H9 (cell line): ENCODE measurements around the gene PLA2R1. TPM values are rescaled to one million over a fixed set of nuclear protein-coding genes. Genes with fewer than 3 reads are reported as not detected.

Experiments
- DNase-seq: peaks from one replicate; pipeline ENCODE4 v3.0.0-alpha.2; 2017
- H2AFZ ChIP-seq: one replicate; pipeline ENCODE4 v1.6.1; 2013; ENCODE audit warnings: mild to moderate bottlenecking, low read length, control low read depth, moderate library complexity
- H2AK5ac ChIP-seq: 2 replicates; pipeline ENCODE4 v1.6.1; 2013; ENCODE audit warnings: low read length, control low read depth, mixed read lengths; ENCODE audit not compliant: insufficient read length
- H2BK120ac ChIP-seq: one replicate; pipeline ENCODE4 v1.6.1; 2013; ENCODE audit warnings: low read depth, mild to moderate bottlenecking, low read length, control low read depth, inconsistent platforms; ENCODE audit not compliant: poor library complexity, severe bottlenecking
- H2BK12ac ChIP-seq: 2 replicates; pipeline ENCODE4 v1.6.1; 2013; ENCODE audit warnings: low read length, control low read depth, mixed read lengths, low read depth; ENCODE audit not compliant: insufficient read length
- H2BK15ac ChIP-seq: 2 replicates; pipeline ENCODE4 v1.6.1; 2013; ENCODE audit warnings: low read depth, low read length, control low read depth
- H2BK20ac ChIP-seq: one replicate; pipeline ENCODE4 v1.6.1; 2013; ENCODE audit warnings: low read depth, mild to moderate bottlenecking, low read length, control low read depth, inconsistent platforms; ENCODE audit not compliant: poor library complexity, severe bottlenecking
- H2BK5ac ChIP-seq: 2 replicates; pipeline ENCODE4 v1.6.1; 2013; ENCODE audit warnings: low read length, control low read depth, mixed read lengths; ENCODE audit not compliant: insufficient read length
- H3K14ac ChIP-seq: 2 replicates; pipeline ENCODE4 v1.6.1; 2013; ENCODE audit warnings: low read length, control low read depth; ENCODE audit not compliant: insufficient read depth
- H3K18ac ChIP-seq: 2 replicates; pipeline ENCODE4 v1.6.1; 2013; ENCODE audit warnings: low read depth, mild to moderate bottlenecking, mixed read lengths, low read length, control low read depth; ENCODE audit not compliant: insufficient read length
- H3K23ac ChIP-seq: 2 replicates; pipeline ENCODE4 v1.6.1; 2013; ENCODE audit warnings: low read length, control low read depth, mixed read lengths, low read depth; ENCODE audit not compliant: insufficient read length
- H3K23me2 ChIP-seq: 2 replicates; pipeline ENCODE4 v1.6.1; 2013; ENCODE audit warnings: low read depth, mild to moderate bottlenecking, mixed read lengths, low read length, control low read depth; ENCODE audit not compliant: insufficient read length, poor library complexity, severe bottlenecking
- H3K27ac ChIP-seq: 2 replicates; pipeline ENCODE4 v1.5.1; 2013; ENCODE audit warnings: low read length, control low read depth, mixed read lengths, low read depth; ENCODE audit not compliant: insufficient read length
- H3K27me3 ChIP-seq: 2 replicates; pipeline ENCODE4 v1.6.1; 2013; ENCODE audit warnings: low read length, control low read depth, inconsistent platforms; ENCODE audit not compliant: insufficient read depth
- H3K4ac ChIP-seq: 2 replicates; pipeline ENCODE4 v1.6.1; 2013; ENCODE audit warnings: low read depth, mild to moderate bottlenecking, control low read depth, inconsistent platforms, low read length, moderate library complexity
- H3K4me1 ChIP-seq: 2 replicates; pipeline ENCODE4 v1.6.1; 2013; ENCODE audit warnings: low read length, control low read depth, inconsistent platforms; ENCODE audit not compliant: insufficient read depth
- H3K4me2 ChIP-seq: 2 replicates; pipeline ENCODE4 v1.6.1; 2013; ENCODE audit warnings: low read length, control low read depth, mixed read lengths; ENCODE audit not compliant: insufficient read length, insufficient read depth
- H3K56ac ChIP-seq: 2 replicates; pipeline ENCODE4 v1.6.1; 2013; ENCODE audit warnings: low read depth, mild to moderate bottlenecking, mixed read lengths, low read length, control low read depth; ENCODE audit not compliant: insufficient read length
- H3K79me1 ChIP-seq: 2 replicates; pipeline ENCODE4 v1.6.1; 2013; ENCODE audit warnings: low read depth, mild to moderate bottlenecking, moderate library complexity, low read length, control low read depth, inconsistent platforms; ENCODE audit not compliant: insufficient read depth, poor library complexity, severe bottlenecking
- H3K79me2 ChIP-seq: 2 replicates; pipeline ENCODE4 v1.6.1; 2013; ENCODE audit warnings: low read length, control low read depth, inconsistent platforms; ENCODE audit not compliant: insufficient read depth
- H3K9ac ChIP-seq: 2 replicates; pipeline ENCODE4 v1.6.1; 2013; ENCODE audit warnings: low read length, control low read depth, mixed read lengths; ENCODE audit not compliant: insufficient read length; ENCODE audit errors: extremely low read depth
- H3K9me3 ChIP-seq: one replicate; pipeline ENCODE4 v1.6.1; 2013; ENCODE audit warnings: low read depth, low read length, inconsistent platforms; ENCODE audit not compliant: control insufficient read depth
- H3T11ph ChIP-seq: one replicate; pipeline ENCODE4 v1.6.1; 2013; ENCODE audit warnings: mild to moderate bottlenecking, low read length, control low read depth, inconsistent platforms
- H4K20me1 ChIP-seq: one replicate; pipeline ENCODE4 v1.6.1; 2013; ENCODE audit not compliant: control insufficient read depth, insufficient read length, insufficient read depth
- H4K5ac ChIP-seq: 2 replicates; pipeline ENCODE4 v1.6.1; 2013; ENCODE audit warnings: low read depth, mild to moderate bottlenecking, mixed read lengths, low read length, control low read depth; ENCODE audit not compliant: insufficient read length
- H4K8ac ChIP-seq: replicated peaks from 2 replicates; pipeline ENCODE4 v1.6.1; 2013; ENCODE audit warnings: low read length, control low read depth, mixed read lengths, low read depth; ENCODE audit not compliant: insufficient read length
- H4K91ac ChIP-seq: 2 replicates; pipeline ENCODE4 v1.6.1; 2013; ENCODE audit warnings: low read depth, mild to moderate bottlenecking, moderate library complexity, mixed read lengths, low read length, control low read depth; ENCODE audit not compliant: insufficient read length
- H3K27ac Mint-ChIP-seq, 3 experiments: 2 replicates in 2 of 3; 3 replicates in 1 of 3; pipeline ENCODE4 v1.8.0; 2020 to 2021; ENCODE audit warnings: mixed read lengths in 3 of 3, mild to moderate bottlenecking in 1 of 3, moderate library complexity in 1 of 3
- H3K27me3 Mint-ChIP-seq: 2 replicates; pipeline ENCODE4 v1.8.0; 2021; ENCODE audit warnings: low read depth, mild to moderate bottlenecking, moderate library complexity, mixed read lengths
- H3K36me3 Mint-ChIP-seq, 3 experiments: 2 replicates in 2 of 3; 3 replicates in 1 of 3; pipeline ENCODE4 v1.8.0; 2020 to 2021; ENCODE audit warnings: low read depth in 3 of 3, mixed read lengths in 3 of 3; ENCODE audit not compliant: insufficient read depth in 1 of 3
- H3K4me1 Mint-ChIP-seq, 2 experiments: 2 replicates each; pipeline ENCODE4 v1.8.0; 2020; ENCODE audit warnings: mixed read lengths in 2 of 2
- H3K4me3 Mint-ChIP-seq, 2 experiments: 2 replicates in 1 of 2; 3 replicates in 1 of 2; pipeline ENCODE4 v1.8.0; 2020 to 2021; ENCODE audit warnings: mild to moderate bottlenecking in 2 of 2, mixed read lengths in 2 of 2, moderate library complexity in 1 of 2
- H3K9me3 Mint-ChIP-seq, 2 experiments: 2 replicates in 1 of 2; 3 replicates in 1 of 2; pipeline ENCODE4 v1.8.0; 2020; ENCODE audit warnings: mild to moderate bottlenecking in 2 of 2, mixed read lengths in 2 of 2, moderate library complexity in 1 of 2
- WGBS: extraction: QIAGEN DNeasy Blood & Tissue Kit; methylation state at CpG from one replicate; pipeline ENCODE4 v1.1.7; 2013; ENCODE audit warnings: missing lambda C conversion rate, low lambda C conversion rate, mixed read lengths; ENCODE audit not compliant: insufficient read length; ENCODE audit errors: extremely low coverage; 5-methylcytosine and 5-hydroxymethylcytosine counted together
- total RNA-seq: library from RNA; stranded (reverse); gene quantifications from 2 replicates; pipeline ENCODE4 v1.2.1, GENCODE V29; 2021
- TF ChIP-seq, protein P1 (sequence below): fragments of 200-600 bp; sonication (generic); conservative IDR thresholded peaks from 3 replicates; pipeline ENCODE4 v1.8.0; 2021; ENCODE audit warnings: antibody characterized with exemption, mild to moderate bottlenecking

The PLA2R1 gene
- total RNA-seq, 1 experiment from 2014 or later = 0.83 TPM

DNA sequence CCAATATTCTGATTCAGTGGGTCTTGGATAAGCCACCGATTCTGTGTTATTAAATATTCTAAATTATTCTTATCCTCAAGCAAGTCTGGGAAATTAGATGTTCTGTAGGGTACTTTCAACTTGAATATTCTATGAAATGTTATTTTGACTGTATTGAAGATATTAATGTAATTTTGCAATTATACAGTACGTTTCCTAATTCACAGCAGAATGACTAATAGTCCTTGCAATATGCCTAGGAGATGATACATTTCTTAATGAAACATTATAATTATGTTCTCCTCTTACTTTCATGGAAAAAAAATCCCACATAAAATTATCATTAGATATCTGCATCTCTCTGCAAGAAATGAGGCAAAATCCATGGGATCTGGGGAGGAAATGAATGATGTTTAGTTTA is 46.2 kb upstream of the PLA2R1 start:
- H3K36me3 Mint-ChIP-seq = no peaks in the 10 kb centered on the region
- H3K27ac Mint-ChIP-seq = no peak overlapping the region
- Histone ChIP-seq H3K9me3 (no peaks in the 10 kb centered on the region), H4K91ac (no peak overlapping the region), H2BK12ac (no peak overlapping the region), H4K20me1 (no peaks in the 10 kb centered on the region), H3K9ac (no peak overlapping the region), H3K4me2 (no peak overlapping the region), H3K4ac (no peak overlapping the region), H3K18ac (no peak overlapping the region), H3K79me1 (no peaks in the 10 kb centered on the region), H4K5ac (no peak overlapping the region), H3T11ph (no peak overlapping the region), H3K27ac (no peak overlapping the region), H2BK120ac (no peak overlapping the region), H2AFZ (no peak overlapping the region), H3K56ac (no peak overlapping the region), H3K79me2 (no peaks in the 10 kb centered on the region), H3K23me2 (no peaks in the 10 kb centered on the region), H3K27me3 (no peaks in the 10 kb centered on the region), H2AK5ac (no peak overlapping the region), H3K23ac (no peak overlapping the region), H4K8ac (no peak overlapping the region), H2BK5ac (no peak overlapping the region), H2BK20ac (no peak overlapping the region), H2BK15ac (no peak overlapping the region), H3K4me1 (no peaks in the 10 kb centered on the region), H3K14ac (no peak overlapping the region)
- H3K4me3 Mint-ChIP-seq = no peak overlapping the region
- no peaks in the 10 kb centered on the region for H3K9me3 Mint-ChIP-seq
- no CpG with 5 or more reads among the region's 2 CpGs for WGBS
- H3K27me3 Mint-ChIP-seq = peaks cover 2% of the 10 kb centered on the region; the same call in 1 of the 2 replicates
- DNase-seq = no peak
- peaks cover 3 to 9% of the 10 kb centered on the region in 2 experiments; a peak in 3 of 4 replicates for H3K4me1 Mint-ChIP-seq
- TF ChIP-seq, protein P1, sequence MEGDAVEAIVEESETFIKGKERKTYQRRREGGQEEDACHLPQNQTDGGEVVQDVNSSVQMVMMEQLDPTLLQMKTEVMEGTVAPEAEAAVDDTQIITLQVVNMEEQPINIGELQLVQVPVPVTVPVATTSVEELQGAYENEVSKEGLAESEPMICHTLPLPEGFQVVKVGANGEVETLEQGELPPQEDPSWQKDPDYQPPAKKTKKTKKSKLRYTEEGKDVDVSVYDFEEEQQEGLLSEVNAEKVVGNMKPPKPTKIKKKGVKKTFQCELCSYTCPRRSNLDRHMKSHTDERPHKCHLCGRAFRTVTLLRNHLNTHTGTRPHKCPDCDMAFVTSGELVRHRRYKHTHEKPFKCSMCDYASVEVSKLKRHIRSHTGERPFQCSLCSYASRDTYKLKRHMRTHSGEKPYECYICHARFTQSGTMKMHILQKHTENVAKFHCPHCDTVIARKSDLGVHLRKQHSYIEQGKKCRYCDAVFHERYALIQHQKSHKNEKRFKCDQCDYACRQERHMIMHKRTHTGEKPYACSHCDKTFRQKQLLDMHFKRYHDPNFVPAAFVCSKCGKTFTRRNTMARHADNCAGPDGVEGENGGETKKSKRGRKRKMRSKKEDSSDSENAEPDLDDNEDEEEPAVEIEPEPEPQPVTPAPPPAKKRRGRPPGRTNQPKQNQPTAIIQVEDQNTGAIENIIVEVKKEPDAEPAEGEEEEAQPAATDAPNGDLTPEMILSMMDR = no peak
